Daoy (cell line): Measurements from ENCODE around the gene ACO1. TPM values are rescaled to one million over a fixed set of nuclear protein-coding genes. Genes with fewer than 3 reads are reported as not detected.
"Not testable (repeated sequence)": the region's sequence is repeated elsewhere in the genome, so short reads cannot be mapped to it uniquely, and the experiment has no call there.

ENCODE experiments used
- DNase-seq: peaks from one replicate; pipeline ENCODE4 v3.0.0-alpha.2; 2015; ENCODE audit warnings: low read depth
- total RNA-seq: library from RNA; depleted of rRNA; stranded (reverse); fragments of >200 nt; shearing (Covaris generic); gene quantifications from 2 replicates; pipeline ENCODE4 v1.2.3, GENCODE V29; 2014; rRNA removed

ACO1 gene
- total RNA-seq = 51.9 and 52.8 TPM in 2 replicates

DNA sequence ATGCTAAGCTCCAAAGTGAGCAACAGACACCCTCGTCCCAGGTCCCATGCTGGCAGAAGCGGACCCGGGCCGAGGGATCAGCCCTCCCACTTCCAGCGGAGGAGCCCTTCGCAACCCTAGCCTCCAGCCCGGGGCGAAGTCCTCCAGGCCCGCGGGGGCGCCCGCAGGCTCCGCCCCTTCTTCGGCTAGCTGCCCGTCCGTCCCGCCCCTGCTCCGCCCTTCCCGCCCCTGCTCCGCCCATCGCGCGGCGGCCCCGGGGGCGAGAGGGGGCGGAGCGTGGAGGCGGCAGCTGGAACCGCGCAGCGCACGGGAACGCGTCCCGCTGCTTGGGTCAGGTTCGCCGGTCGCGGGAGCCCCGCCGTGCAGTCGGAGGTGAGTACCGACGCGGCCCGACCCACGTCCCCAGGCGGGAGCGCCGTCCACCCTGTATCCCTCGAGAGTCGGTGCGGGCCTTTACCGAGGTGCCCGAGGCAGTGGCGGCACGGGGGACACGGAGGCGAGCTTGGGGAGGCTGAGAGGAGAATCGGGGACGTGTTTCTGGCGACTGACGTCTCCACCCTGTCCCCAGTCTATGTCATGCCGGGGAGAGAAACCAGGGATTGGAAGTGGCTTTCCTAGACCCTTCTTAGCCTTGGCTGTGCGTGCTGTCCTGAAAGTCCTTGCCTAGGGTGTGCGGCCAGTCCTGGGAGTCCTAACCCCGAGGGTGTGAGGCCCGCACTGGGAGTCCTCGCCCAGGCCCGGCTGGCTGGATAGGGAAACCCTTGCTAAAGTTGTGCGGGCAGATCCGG lies at the start of gene ACO1:
ACO1 (plus strand) TSS at position 280 of the 788 bp plus-strand sequence. CDS start 20,864 bp downstream, outside the sequence.
- DNase-seq = peak; percentile 93

DNA sequence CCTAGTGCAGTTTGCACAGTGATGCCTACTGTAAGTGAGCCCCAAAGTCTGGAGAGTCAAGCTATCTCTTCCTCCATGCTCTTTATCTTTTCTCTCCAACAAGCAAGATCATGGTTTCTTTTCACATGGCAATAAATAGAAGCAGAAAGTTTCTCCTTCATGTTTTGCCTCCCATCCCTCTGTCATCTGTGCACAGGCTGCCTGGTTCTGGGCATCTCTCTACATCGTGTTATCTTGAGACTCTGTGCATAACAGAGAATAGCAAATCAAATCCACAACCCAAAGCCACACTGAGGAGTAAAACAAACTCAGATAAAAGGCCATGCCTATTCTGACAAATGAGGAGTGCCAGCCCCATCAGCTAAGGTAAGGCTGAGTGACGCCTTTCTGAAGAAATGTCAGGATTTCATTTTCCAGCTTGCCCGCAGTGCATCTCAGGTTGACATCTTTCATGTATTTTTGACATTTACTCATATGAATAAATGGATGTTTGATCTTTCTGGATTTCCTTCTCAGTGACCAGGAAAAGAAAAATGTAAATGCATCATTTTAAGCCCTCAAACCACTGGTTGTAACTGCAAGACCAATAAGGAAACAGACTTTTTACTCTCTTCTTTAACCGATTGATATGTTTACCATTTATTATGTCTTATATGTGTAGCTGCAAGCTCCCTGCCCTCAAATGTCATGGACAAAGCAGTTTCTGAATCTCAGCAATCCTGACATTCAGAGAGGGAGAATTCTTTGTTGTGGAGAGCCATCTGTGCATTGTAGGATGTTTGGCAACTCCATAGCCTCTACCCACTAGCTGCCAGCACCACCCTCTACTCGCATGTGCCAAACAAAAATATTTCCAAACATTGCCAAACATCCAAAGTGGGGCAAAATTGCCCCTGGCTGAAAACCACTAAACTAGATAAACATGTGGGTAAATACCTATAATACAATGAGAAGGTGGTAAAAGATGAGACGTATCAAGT lies 49.2 kb upstream of the ACO1 start:
- no peak for DNase-seq

DNA sequence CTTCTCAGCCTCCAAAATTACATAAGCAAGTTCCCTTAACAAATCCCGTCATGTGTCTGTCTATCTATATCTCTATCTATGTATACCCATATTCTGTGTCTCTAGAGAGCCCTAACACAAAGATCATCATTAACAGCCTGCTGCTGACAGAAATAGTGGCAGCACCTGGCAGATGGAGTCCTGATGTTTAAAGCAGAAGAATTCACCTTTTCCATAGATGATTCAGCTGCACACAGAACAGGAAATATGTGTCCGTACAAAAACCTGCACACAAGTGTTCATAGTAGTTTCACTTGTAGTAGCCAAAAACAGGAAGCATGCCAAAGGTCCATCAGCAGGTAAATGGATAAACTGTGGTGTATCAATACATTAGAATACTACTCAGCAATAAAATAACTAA lies 45.0 kb upstream of the ACO1 start:
- DNase-seq = no peak

GRCh38 chr9:32340361-32340760 lies 44.1 kb upstream of the ACO1 start:
- DNase-seq = no peak

DNA sequence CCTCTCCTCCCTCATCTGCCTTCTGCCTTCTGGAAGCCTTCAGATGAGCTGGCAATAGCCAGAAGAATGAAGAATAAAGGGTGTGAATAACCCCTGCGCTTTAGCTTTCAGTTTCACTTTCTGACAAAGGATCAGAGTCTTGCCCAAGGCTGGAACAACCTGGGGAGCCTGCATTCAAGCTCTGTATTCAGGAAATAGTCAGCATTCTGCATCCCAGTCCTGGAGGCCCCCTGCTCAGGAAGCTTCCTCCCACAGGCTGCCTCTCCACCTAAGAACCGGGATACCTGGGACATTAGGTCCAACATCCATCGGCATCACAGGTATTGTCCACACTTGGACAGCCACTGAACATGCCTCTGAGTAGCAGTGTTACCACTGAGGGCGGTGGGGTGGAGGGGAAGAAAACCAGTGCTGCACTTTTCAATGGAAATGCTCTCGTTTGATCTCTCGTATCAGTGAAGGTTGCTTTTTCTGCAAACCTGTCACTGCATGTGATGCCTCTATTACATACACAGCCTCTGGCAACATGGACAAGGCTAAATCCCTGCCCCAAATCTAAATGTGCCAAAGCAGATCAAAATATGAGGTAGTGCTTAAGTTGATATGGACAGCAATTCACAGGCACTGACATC lies 39.8 kb upstream of the ACO1 start:
- peak; percentile 67 for DNase-seq

- DNase-seq = peak; percentile 8
These were observed 39.2 kb upstream of the ACO1 start for GRCh38 chr9:32345243-32345642.

DNA sequence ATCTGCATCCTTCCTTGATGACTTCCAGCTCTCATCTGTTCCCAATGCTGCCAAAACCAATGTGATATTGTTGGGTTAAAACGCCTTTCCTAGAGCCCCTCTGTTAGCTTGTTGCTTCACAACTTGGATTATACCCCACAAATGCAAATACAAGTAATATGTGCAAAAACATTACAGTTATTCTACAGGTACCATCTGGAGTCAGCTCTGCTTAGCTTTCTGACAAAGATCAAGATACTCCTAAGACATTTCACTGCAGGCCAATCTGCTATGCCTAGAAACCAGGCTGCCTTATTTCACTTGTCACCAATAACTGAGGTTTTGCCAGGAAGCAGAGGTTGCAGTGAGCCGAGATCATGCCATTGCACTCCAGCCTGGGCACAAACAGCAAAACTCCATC lies 36.9 kb upstream of the ACO1 start:
- DNase-seq = no peak

- DNase-seq = peak; percentile 11
These were observed 36.2 kb upstream of the ACO1 start for GRCh38 chr9:32348106-32348695.

GRCh38 chr9:32349013-32349412 lies 35.4 kb upstream of the ACO1 start:
- DNase-seq = no peak

- DNase-seq = no peak
These were observed 33.8 kb upstream of the ACO1 start for GRCh38 chr9:32350682-32351081.

DNA sequence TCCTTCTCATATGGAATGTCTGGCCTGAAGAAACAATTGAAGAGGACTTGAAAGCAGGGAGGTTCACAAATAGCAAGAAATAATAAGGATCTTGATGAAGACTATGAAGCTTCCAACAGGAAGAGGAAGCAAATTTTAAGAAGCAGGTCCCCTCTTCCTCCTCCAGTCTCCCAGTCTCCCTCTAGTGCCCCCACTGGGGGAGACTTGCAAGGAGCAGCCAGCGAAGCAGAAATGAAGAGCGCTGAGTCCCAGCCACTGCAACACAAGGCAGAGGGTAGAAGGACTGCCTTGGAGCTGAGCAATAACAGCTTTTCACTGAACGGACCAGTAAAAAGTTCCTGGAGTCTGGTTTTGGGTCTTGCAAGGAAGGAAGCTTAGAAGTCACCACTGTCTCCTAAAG lies 32.6 kb upstream of the ACO1 start:
- DNase-seq = peak; percentile 19

DNA sequence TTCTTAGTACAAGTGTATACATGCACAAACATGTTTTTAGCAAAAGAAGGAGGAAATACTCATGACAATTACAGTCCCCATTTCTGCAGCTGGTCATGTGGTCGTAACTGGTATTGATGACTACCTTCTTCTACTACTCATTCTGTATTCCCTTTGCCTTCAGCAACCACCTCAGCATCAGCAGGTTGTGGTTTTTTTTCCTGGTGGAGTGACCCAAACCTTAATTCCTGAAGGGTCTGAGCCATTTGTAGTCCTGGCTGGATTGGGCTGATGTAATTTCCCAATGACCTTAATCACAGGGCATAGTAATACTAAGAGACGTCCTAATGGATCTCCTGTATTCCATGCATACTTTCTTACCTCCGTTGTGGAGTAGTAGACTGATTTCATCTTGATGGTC lies 31.0 kb upstream of the ACO1 start:
- DNase-seq = not testable (repeated sequence)

- DNase-seq = no peak
These were observed 25.0 kb upstream of the ACO1 start for GRCh38 chr9:32359452-32359851.

- no peak for DNase-seq
These were observed 23.3 kb upstream of the ACO1 start for GRCh38 chr9:32360983-32361673.

DNA sequence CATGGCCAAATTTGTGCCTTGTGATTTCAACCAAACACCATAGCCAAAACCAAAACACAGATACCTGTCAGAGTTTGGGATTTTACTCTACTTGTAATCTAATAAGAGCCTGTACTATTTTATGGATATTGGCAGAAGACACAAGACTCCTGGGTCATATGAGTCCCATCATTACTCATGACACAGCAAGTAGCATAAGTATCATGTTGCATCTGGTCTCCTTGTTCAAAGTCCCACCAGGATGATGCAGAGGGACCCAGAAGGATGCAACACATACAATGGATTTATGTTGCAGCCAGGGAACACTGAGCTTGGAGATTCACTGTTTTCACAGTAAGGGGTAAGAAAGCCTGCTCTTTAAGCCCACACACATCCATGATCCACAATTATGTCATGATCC lies 13.2 kb upstream of the ACO1 start:
- DNase-seq = no peak

- no peak for DNase-seq
These were observed 12.8 kb upstream of the ACO1 start for GRCh38 chr9:32371679-32372078.

GRCh38 chr9:32376285-32376684 lies 8.2 kb upstream of the ACO1 start:
- DNase-seq = no peak

GRCh38 chr9:32378496-32378895 lies 5.9 kb upstream of the ACO1 start:
- DNase-seq = peak; percentile 70

- DNase-seq = peak; percentile 79
These were observed 5.3 kb upstream of the ACO1 start for GRCh38 chr9:32378993-32379729.

DNA sequence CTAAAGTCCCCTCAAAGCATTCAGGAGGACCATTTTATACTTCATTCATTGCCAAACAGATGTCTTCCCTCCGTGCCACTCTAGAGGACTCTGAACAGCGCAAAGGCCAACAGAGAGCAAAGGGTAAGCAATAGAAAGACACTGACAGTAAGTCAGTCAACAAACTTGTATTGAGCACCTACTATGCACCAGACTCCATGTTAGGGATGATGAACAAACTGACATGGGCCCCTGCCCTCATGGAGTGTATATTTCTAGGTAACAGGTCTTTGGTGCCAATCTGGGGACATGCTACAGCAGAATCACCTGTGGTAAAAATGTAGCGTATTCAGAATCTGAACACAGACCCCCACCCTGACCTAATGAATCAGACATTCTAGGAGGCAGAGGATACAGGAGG lies 3.5 kb upstream of the ACO1 start:
- DNase-seq = no peak
